Neuronal stem cell (in vitro differentiated cells): ENCODE measurements around the gene AGK.

ENCODE experiments used
- DNase-seq: peaks from one replicate; pipeline ENCODE4 v3.0.0-alpha.2; 2013; ENCODE audit warnings: low spot score
- H2AFZ ChIP-seq: one replicate; pipeline ENCODE4 v1.6.1; 2013; ENCODE audit warnings: mild to moderate bottlenecking, low read length, inconsistent platforms
- H2AK5ac ChIP-seq: 2 replicates; pipeline ENCODE4 v1.6.1; 2013; ENCODE audit warnings: low read depth, mild to moderate bottlenecking, inconsistent platforms, low read length, moderate library complexity, mixed read lengths
- H2BK120ac ChIP-seq: 2 replicates; pipeline ENCODE4 v1.6.1; 2013; ENCODE audit warnings: low read depth, mild to moderate bottlenecking, inconsistent platforms, low read length, moderate library complexity, mixed read lengths
- H2BK12ac ChIP-seq: one replicate; pipeline ENCODE4 v1.6.1; 2013; ENCODE audit warnings: low read length, inconsistent platforms
- H2BK15ac ChIP-seq: 2 replicates; pipeline ENCODE4 v1.6.1; 2013; ENCODE audit warnings: mild to moderate bottlenecking, low read length, inconsistent platforms, mixed read lengths
- H2BK5ac ChIP-seq: one replicate; pipeline ENCODE4 v1.6.1; 2013; ENCODE audit warnings: inconsistent platforms, mild to moderate bottlenecking, low read length, moderate library complexity
- H3K14ac ChIP-seq: one replicate; pipeline ENCODE4 v1.6.1; 2013; ENCODE audit warnings: low read length, inconsistent platforms
- H3K18ac ChIP-seq: 2 replicates; pipeline ENCODE4 v1.6.1; 2013; ENCODE audit warnings: low read length, inconsistent platforms
- H3K23ac ChIP-seq: 2 replicates; pipeline ENCODE4 v1.6.1; 2013; ENCODE audit warnings: low read depth, mild to moderate bottlenecking, mixed read lengths, low read length, inconsistent platforms; ENCODE audit not compliant: poor library complexity
- H3K27ac ChIP-seq: replicated peaks from 3 replicates; pipeline ENCODE4 v1.5.1; 2013; ENCODE audit warnings: low read length, inconsistent platforms
- H3K27me3 ChIP-seq, 3 experiments: 2 replicates each; pipeline ENCODE4 v1.6.1; 2013; ENCODE audit warnings: low read length in 3 of 3, mild to moderate bottlenecking in 2 of 3, inconsistent platforms in 1 of 3, low read depth in 1 of 3, mixed read lengths in 1 of 3, moderate library complexity in 1 of 3; ENCODE audit not compliant: control insufficient read depth in 3 of 3, insufficient read depth in 3 of 3
- H3K36me3 ChIP-seq, 2 donors: replicated peaks in 1 of 2; 2 replicates each; pipeline ENCODE4 v1.6.1; 2013; ENCODE audit warnings: low read length in 2 of 2; ENCODE audit not compliant: control insufficient read depth in 2 of 2, insufficient read depth in 2 of 2
- H3K4ac ChIP-seq: 2 replicates; pipeline ENCODE4 v1.6.1; 2013; ENCODE audit warnings: inconsistent platforms, mild to moderate bottlenecking, low read length, moderate library complexity
- H3K4me1 ChIP-seq, 2 donors: 1 replicate in 1 of 2; 2 replicates in 1 of 2; pipeline ENCODE4 v1.6.1; 2013; ENCODE audit warnings: low read length in 2 of 2, low read depth in 1 of 2; ENCODE audit not compliant: control insufficient read depth in 2 of 2, insufficient read depth in 1 of 2
- H3K4me2 ChIP-seq: one replicate; pipeline ENCODE4 v1.6.1; 2013; ENCODE audit warnings: mild to moderate bottlenecking, low read length, inconsistent platforms; ENCODE audit not compliant: insufficient read depth, poor library complexity, severe bottlenecking
- H3K4me3 ChIP-seq, 2 donors: 2 replicates each; pipeline ENCODE4 v1.5.1; 2013; ENCODE audit warnings: low read length in 2 of 2, mild to moderate bottlenecking in 2 of 2, inconsistent platforms in 1 of 2, moderate library complexity in 1 of 2
- H3K79me1 ChIP-seq: one replicate; pipeline ENCODE4 v1.6.1; 2013; ENCODE audit warnings: low read depth, mild to moderate bottlenecking, inconsistent platforms, low read length, moderate library complexity
- H3K9ac ChIP-seq: one replicate; pipeline ENCODE4 v1.6.1; 2013; ENCODE audit warnings: mild to moderate bottlenecking, low read depth, low read length, inconsistent platforms; ENCODE audit not compliant: poor library complexity
- H3K9me3 ChIP-seq, 2 donors: replicated peaks in 1 of 2; 2 replicates each; pipeline versions ENCODE3 to v1.6.1; 2013; ENCODE audit warnings: low read length in 2 of 2, mild to moderate bottlenecking in 2 of 2, inconsistent platforms in 1 of 2, low read depth in 1 of 2, mixed read lengths in 1 of 2, moderate library complexity in 1 of 2; ENCODE audit not compliant: control insufficient read depth in 2 of 2, insufficient read depth in 1 of 2
- H4K8ac ChIP-seq: one replicate; pipeline ENCODE4 v1.6.1; 2013; ENCODE audit warnings: low read depth, mild to moderate bottlenecking, inconsistent platforms, low read length, moderate library complexity
- H4K91ac ChIP-seq: one replicate; pipeline ENCODE4 v1.6.1; 2013; ENCODE audit warnings: low read length, low read depth, mild to moderate bottlenecking, inconsistent platforms; ENCODE audit not compliant: poor library complexity
- WGBS, 2 donors: extraction: QIAGEN DNeasy Blood & Tissue Kit; methylation state at CpG; one replicate each; pipeline ENCODE4 v1.1.7; 2013; ENCODE audit warnings: missing lambda C conversion rate in 2 of 2, mixed read lengths in 1 of 2; ENCODE audit not compliant: insufficient read length in 2 of 2, insufficient replicate concordance in 1 of 2; ENCODE audit errors: extremely low coverage in 2 of 2; 5-methylcytosine and 5-hydroxymethylcytosine counted together

AGK gene

DNA sequence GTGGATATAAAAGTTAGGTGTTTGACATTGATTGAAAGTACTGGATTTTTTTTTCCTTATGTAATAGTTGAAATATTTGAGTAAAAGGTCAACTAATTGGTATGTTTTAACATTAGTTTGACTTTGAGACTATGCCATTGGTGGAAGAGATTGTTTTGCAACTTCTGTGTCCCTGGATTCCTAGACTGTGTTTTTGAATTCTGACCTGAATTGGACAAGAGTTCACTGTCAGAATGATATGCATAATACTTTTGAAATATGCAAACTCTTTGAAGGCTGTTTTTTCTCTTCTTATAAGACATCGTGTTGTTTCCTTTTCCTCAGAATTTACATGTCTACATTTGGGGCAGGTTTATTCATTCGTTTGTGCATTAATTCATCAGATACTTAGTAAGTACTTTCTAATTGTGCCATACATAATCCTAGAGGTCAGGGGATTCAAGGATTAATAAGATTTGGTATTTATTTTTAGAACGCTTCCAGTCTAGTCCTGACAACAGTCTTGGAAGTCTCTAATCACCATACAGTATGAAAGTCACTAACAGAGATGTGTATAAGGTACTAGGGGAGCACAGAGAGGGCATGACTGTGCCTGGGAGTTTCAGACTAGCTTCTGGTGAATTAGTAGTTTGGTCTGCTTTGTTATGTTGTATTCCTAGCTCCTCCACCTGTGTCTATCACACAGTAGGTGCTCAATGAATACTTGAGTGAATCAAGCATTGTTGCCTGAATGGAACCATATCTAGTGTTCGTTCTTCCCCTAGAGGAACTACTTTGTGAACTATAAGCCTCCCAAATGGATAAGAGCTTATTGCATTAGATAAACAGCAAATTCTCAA, 49.2 kb downstream of the AGK start:
- no peak overlapping the region for H3K9ac ChIP-seq
- H3K18ac ChIP-seq = no peak overlapping the region
- H3K79me1 ChIP-seq = no peaks in the 10 kb centered on the region
- H2BK12ac ChIP-seq = no peak overlapping the region
- H4K8ac ChIP-seq = no peak overlapping the region
- no peaks in the 10 kb centered on the region for H3K4me1 ChIP-seq
- no peak overlapping the region for H2AK5ac ChIP-seq
- H4K91ac ChIP-seq = no peak overlapping the region
- no peak overlapping the region for H2BK5ac ChIP-seq
- no peak overlapping the region for H3K27ac ChIP-seq
- H3K36me3 ChIP-seq = peaks cover 2 to 79% of the 10 kb centered on the region in 2 donors
- no peak overlapping the region for H2BK15ac ChIP-seq
- no peak overlapping the region for H3K4me2 ChIP-seq
- H3K9me3 ChIP-seq = no peaks in the 10 kb centered on the region
- no peak overlapping the region for H2AFZ ChIP-seq
- no peak for DNase-seq
- no CpG with 5 or more reads among the region's 4 CpGs for WGBS, 2 donors
- no peak overlapping the region for H2BK120ac ChIP-seq
- H3K14ac ChIP-seq = no peak overlapping the region
- H3K23ac ChIP-seq = no peak overlapping the region
- H3K4ac ChIP-seq = no peak overlapping the region
- no peaks in the 10 kb centered on the region for H3K27me3 ChIP-seq
- H3K4me3 ChIP-seq = no peak overlapping the region

DNA sequence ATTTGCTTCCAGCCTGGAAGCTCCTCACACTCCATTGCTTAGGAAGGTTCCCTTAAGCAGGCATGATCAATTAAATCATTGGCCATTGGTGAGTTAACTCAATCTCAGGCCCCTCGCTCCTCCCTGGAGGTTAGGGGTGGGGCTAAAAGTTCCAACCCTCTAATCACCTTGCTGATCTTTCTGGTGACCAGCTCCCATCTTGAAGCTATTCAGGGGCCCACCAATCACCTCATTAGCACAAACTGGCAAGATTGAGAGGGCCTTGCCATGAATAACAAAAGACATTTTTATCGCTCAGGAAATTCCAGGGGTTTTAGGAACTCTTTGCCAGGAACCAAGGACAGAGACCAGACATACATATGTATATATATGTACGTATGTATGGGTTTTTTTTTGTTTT, 58.4 kb downstream of the AGK start:
- H3K9ac ChIP-seq = no peak overlapping the region
- no peaks in the 10 kb centered on the region for H3K4me1 ChIP-seq
- peaks cover 3 to 12% of the 10 kb centered on the region in 2 donors for H3K9me3 ChIP-seq
- H2AK5ac ChIP-seq = no peak overlapping the region
- H2BK120ac ChIP-seq = no peak overlapping the region
- peaks cover 6 to 66% of the 10 kb centered on the region in 2 donors for H3K36me3 ChIP-seq
- H3K4me3 ChIP-seq = peak overlapping the region in 1 of 2 donors; percentile 6
- H3K23ac ChIP-seq = no peak overlapping the region
- no peak overlapping the region for H3K4ac ChIP-seq
- no peak overlapping the region for H2AFZ ChIP-seq
- no peak overlapping the region for H4K91ac ChIP-seq
- no peak overlapping the region for H2BK5ac ChIP-seq
- no peak overlapping the region for H3K4me2 ChIP-seq
- H3K14ac ChIP-seq = no peak overlapping the region
- no peak overlapping the region for H2BK12ac ChIP-seq
- H3K18ac ChIP-seq = no peak overlapping the region
- no peak overlapping the region for H4K8ac ChIP-seq
- H3K79me1 ChIP-seq = no peaks in the 10 kb centered on the region
- no peak for DNase-seq
- no CpG with 5 or more reads among the region's 3 CpGs for WGBS, 2 donors
- H3K27me3 ChIP-seq = no peaks in the 10 kb centered on the region
- no peak overlapping the region for H3K27ac ChIP-seq
- no peak overlapping the region for H2BK15ac ChIP-seq

DNA sequence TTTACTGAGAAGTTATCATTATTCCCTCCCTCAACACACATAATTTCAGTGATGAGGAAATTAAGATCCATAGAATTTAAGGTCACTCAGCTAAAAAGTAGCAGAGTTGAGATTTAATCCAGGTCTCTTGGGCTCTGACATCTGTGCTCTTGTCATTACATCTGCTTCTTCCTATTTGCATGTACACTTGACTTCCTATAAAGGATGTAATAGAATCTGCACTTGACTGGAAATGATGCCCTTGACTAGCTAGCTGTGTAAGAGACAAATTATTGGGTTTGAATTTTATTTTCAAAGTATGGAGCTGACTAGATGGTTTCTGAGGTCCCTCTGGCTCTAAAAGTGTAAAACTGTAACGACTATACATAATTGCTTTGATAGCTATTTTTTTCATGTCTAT, 59.5 kb downstream of the AGK start:
- no CpG with 5 or more reads among the region's 1 CpG for WGBS, 2 donors
- H2BK5ac ChIP-seq = no peak overlapping the region

GRCh38 chr7:141612861-141613260, 61.7 kb downstream of the AGK start:
- no peak overlapping the region for H4K91ac ChIP-seq
- no peak overlapping the region for H3K23ac ChIP-seq
- no peak overlapping the region for H2AK5ac ChIP-seq
- no peak overlapping the region for H3K4me3 ChIP-seq
- no peak overlapping the region for H2AFZ ChIP-seq
- DNase-seq = no peak
- peaks cover 6 to 67% of the 10 kb centered on the region in 2 donors for H3K36me3 ChIP-seq
- no peak overlapping the region for H2BK5ac ChIP-seq
- no peak overlapping the region for H2BK12ac ChIP-seq
- no peak overlapping the region for H3K14ac ChIP-seq
- H3K18ac ChIP-seq = no peak overlapping the region
- no peak overlapping the region for H2BK120ac ChIP-seq
- H3K79me1 ChIP-seq = no peaks in the 10 kb centered on the region
- no peak overlapping the region for H3K9ac ChIP-seq
- no peak overlapping the region for H3K27ac ChIP-seq
- no peak overlapping the region for H3K4ac ChIP-seq
- peaks cover 3 to 12% of the 10 kb centered on the region in 2 donors for H3K9me3 ChIP-seq
- H4K8ac ChIP-seq = no peak overlapping the region
- no peaks in the 10 kb centered on the region for H3K4me1 ChIP-seq
- no peaks in the 10 kb centered on the region for H3K27me3 ChIP-seq
- H2BK15ac ChIP-seq = no peak overlapping the region
- no peak overlapping the region for H3K4me2 ChIP-seq

More for the DNA sequence above, 59.5 kb downstream of the AGK start:
- H3K4me3 ChIP-seq = no peak overlapping the region
- no peak overlapping the region for H2AK5ac ChIP-seq
- no peak overlapping the region for H2AFZ ChIP-seq
- no peak overlapping the region for H4K8ac ChIP-seq
- no peak overlapping the region for H4K91ac ChIP-seq
- H3K9ac ChIP-seq = no peak overlapping the region
- H2BK12ac ChIP-seq = no peak overlapping the region
- H3K4me1 ChIP-seq = no peaks in the 10 kb centered on the region
- no peak overlapping the region for H2BK15ac ChIP-seq
- no peak overlapping the region for H3K18ac ChIP-seq
- no peak overlapping the region for H3K27ac ChIP-seq
- H3K23ac ChIP-seq = no peak overlapping the region
- no peaks in the 10 kb centered on the region for H3K79me1 ChIP-seq
- no peak for DNase-seq
- no peak overlapping the region for H3K4ac ChIP-seq
- peaks cover 6 to 71% of the 10 kb centered on the region in 2 donors for H3K36me3 ChIP-seq
- peaks cover 3 to 12% of the 10 kb centered on the region in 2 donors for H3K9me3 ChIP-seq
- H3K4me2 ChIP-seq = no peak overlapping the region
- H2BK120ac ChIP-seq = no peak overlapping the region
- H3K14ac ChIP-seq = no peak overlapping the region
- H3K27me3 ChIP-seq = no peaks in the 10 kb centered on the region
